NCI-H2081 (cell line): ENCODE results near the gene SPATS2.
"Not testable (repeated sequence)": the region's sequence is repeated elsewhere in the genome, so short reads cannot be mapped to it uniquely, and the experiment has no call there.

Experiments
- DNase-seq, 2 experiments: peaks; one replicate each; lab custom pipeline; 2025; lab: John Stamatoyannopoulos, UW

SPATS2 gene

DNA sequence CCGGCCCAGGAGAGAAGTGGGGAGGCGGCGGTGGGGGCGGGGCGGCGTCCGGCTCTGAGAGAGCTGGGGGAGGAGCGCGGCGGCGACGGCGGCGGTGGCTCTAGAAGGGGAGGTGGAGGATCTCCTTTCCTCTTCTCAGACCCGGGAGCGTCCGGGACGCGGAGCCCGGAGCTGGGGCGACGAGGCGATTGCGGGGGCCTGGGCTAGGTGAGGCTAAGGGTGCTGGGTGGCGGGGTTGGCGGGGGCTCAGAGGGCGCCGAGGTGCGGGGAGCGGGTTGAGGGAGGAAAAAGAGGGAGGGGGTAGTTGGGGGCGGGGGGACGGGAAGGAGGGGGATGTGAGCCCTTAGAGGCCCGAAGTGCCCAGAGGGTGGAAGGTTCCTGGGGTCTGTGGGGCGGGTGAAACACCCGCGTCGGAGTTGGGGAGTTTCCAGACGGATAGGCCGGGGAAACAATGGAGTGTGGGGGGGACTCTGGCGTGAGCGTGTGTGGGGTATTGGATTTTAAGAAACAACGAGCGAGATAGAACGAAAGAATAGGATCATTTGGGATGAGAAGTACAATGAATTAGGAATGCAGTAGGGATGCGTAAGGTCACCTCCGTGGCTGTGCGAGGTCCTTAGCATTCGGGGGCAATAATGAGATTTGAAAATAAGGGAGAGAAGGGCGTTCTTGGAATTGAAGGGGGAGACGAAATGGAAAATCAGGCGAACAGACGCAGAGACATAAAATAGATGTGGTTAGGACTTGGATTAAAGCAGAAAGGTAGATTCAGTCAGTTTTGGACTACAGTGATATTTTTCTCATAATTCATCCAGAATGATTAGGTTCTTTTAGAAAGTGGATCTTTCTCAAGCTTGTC is at the start of gene SPATS2:
TSS of gene SPATS2 (plus strand) at position 82 of the 859 bp plus-strand sequence. CDS start 93,551 bp downstream, outside the sequence.
- peak in 1 of 2 experiments; percentile 54 for DNase-seq

DNA sequence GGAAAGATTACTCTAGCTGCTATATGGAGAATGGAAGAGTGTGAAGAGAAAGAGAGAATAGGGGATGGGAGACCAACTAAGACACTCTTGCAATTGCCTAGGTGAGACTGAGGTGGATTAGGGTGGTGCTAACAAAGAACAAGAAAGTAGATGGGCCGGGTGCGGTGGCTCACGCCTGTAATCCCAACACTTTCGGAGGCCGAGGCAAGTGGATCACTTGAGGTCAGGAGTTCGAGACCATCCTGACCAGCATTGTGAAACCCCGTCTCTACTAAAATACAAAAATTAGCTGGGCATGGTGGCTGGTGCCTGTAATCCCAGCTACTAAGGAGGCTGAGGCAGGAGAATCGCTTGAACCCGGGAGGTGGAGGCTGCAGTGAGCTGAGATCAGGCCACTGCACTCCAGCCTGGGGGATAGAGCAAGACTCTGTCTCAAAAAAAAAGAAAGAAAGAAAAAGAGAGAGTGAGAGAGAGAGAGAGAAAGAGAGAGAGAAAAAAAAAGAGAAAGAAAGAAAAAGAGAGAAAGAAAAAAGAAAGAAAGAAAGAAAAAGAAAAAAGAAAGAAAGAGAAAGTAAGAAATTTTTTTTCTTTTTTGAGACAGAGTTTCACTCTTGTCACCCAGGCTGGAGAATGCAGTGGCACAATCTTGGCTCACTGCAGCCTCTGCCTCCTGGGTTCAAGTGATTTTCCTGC is 46.7 kb upstream of the SPATS2 start:
- DNase-seq, result not testable (repeated sequence)

DNA sequence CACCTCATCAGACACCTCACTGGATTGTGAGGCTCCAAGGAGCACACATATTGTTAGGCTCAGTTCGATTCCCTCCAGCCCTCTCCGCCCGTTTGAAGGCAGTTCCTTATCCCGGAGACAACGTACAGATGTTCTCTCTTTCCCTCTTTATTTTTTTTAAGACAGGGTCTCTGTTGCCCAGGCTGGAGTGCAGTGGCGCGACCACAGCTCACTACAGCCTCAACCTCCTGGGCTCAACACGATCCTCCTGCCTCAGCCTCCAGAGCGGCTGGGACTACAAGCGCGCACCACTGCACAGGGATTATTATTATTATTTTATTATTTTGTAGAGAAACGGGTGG is 44.9 kb upstream of the SPATS2 start:
- DNase-seq, result no peak

DNA sequence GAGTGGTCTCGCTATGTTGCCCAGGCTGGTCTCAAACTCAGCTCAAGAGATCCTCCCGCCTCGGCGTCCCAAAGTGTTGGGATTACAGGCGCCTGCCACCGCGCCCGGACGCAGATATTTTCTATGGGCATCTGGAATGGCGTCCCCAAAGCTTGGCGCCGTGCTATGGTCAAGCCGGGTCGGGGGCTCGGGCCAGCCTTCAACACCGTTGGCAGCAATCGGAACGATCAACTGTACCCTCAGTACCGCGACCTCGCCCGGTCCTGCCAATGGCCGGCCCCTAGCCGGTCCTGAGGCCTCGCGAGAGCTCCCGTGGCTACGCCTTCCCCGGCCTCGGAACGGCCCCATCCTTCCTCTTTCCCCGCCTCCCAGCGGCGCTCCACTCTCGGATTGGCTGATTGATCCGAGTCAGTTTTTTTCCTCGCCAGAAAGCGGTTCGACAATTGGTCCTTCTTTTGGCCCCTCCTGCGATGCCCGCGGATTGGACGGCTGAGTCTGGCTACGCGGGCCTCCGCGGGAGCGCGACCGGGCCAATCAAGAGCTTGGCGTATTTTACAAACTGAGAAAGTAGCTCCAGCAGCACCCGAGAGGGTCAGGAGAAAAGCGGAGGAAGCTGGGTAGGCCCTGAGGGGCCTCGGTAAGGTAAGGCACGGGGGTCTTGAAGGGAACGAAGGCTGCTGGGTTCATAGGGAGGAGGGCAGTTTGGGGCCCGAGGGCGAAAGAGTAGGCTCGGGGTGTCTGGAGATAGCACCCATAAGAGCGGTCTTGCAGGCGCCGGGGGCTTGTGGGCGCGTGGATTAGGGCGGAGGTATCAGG is 44.3 kb upstream of the SPATS2 start, which contains the start of gene TROAP:
TSS of gene TROAP (plus strand) at position 548 of the 816 bp plus-strand sequence. CDS start 354 bp downstream, outside the sequence.
- DNase-seq, result peak; percentile 99

DNA sequence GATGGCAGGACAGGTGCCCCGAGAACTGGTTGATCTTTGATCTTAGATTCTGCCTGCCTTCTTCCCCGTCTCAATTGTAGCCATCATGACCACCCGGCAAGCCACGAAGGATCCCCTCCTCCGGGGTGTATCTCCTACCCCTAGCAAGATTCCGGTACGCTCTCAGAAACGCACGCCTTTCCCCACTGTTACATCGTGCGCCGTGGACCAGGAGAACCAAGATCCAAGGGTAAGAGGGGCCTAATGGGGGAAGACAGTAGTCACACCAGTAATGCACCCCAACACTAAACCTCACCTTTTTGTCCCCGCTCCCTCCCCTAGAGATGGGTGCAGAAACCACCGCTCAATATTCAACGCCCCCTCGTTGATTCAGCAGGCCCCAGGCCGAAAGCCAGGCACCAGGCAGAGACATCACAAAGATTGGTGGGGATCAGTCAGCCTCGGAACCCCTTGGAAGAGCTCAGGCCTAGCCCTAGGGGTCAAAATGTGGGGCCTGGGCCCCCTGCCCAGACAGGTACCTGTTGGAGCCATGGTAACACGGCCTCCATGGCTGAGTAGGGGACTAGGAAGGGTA is 43.7 kb upstream of the SPATS2 start:
- DNase-seq, result no peak

DNA sequence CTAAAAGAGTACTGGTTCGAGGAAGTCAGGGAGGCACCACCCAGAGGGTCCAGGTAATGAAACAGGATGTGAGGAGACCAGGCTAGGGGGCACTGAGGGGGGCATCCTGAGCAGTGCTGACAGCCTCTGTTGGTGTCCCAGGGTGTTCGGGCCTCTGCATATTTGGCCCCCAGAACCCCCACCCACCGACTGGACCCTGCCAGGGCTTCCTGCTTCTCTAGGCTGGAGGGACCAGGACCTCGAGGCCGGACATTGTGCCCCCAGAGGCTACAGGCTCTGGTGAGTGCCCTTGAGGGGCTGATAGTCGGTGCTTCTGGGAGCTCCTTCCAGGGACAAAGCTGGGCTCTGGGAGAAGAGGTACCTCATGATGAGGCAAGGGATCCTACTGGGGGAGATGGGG is 41.7 kb upstream of the SPATS2 start:
- no peak for DNase-seq

DNA sequence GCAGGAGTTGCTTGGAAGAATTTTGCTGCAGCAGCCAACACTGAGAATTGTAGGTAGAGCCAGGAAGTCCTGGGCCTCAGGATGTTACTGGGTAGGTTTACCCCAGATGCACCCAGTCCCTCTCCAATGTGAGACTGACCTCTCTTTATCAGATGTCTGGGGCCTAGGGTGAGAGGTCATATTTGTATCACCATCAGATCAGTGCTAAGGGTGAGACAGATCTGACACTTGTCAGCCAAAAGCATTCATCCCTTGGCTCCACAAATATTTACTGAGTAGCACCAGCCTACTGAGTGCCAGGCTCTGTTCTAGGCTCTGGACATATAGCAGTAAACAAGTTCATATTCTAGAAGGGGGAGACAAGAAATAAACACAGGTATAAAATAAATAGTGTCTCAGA is 39.9 kb upstream of the SPATS2 start:
- DNase-seq, result no peak

DNA sequence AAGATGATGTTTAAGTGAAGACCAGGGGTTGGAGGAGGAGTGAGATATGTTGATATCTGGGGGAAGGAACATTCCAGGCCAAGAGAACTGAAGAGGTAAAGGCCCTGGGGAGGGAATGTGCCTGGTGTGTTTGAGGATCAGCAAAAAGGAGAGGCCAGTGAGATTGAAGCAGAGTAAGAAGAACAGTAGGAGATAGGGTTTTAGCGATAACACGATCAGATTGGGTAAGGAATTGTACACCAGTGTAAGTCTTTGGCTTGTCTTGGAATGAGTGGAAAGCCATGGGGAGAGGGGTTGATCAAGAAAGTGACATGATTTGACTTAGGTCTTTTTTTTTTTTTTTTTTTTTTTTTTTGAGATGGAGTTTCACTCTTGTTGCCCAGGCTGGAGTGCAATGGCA is 39.4 kb upstream of the SPATS2 start:
- no peak for DNase-seq

DNA sequence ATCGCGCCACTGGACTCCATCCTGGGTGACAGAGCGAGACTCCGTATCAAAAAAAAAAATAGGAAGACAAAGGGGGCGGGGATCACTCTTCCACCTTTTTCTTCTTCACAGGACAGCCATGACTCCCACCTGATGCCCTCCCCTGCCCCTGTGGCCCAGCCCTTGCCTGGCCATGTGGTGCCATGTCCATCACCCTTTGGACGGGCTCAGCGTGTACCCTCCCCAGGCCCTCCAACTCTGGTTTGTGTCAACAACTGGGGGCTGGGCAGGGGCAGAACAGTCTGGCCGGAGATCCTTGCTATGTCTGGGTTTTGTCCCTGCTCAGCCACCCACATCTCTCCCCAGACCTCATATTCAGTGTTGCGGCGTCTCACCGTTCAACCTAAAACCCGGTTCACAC is 38.4 kb upstream of the SPATS2 start:
- DNase-seq, result no peak

DNA sequence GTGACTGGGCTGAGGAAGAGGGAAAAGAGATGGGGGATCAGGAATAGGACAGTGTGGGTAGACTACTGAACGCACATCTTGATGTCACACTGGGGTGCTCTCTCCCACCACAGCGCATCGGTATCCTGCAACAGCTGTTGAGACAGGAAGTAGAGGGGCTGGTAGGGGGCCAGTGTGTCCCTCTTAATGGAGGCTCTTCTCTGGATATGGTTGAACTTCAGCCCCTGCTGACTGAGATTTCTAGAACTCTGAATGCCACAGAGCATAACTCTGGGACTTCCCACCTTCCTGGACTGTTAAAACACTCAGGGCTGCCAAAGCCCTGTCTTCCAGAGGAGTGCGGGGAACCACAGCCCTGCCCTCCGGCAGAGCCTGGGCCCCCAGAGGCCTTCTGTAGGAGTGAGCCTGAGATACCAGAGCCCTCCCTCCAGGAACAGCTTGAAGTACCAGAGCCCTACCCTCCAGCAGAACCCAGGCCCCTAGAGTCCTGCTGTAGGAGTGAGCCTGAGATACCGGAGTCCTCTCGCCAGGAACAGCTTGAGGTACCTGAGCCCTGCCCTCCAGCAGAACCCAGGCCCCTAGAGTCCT is 37.1 kb upstream of the SPATS2 start:
- no peak for DNase-seq

DNA sequence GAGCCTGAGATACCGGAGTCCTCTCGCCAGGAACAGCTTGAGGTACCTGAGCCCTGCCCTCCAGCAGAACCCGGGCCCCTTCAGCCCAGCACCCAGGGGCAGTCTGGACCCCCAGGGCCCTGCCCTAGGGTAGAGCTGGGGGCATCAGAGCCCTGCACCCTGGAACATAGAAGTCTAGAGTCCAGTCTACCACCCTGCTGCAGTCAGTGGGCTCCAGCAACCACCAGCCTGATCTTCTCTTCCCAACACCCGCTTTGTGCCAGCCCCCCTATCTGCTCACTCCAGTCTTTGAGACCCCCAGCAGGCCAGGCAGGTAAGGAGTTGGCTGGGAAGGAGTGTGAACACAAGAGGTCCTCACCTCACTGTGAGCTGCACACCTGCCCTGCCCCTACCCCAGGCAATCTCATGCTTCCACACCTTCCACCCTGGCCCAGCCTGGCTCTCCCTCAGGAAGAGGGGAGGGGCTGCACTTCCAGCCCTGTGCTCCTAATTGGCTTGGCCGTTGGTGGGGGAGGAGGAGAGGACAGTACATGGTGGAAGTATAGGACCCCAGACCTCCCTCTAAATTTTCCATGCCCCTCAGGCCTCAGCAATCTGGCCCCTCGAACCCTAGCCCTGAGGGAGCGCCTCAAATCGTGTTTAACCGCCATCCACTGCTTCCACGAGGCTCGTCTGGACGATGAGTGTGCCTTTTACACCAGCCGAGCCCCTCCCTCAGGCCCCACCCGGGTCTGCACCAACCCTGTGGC is 36.5 kb upstream of the SPATS2 start:
- DNase-seq, result no peak

DNA sequence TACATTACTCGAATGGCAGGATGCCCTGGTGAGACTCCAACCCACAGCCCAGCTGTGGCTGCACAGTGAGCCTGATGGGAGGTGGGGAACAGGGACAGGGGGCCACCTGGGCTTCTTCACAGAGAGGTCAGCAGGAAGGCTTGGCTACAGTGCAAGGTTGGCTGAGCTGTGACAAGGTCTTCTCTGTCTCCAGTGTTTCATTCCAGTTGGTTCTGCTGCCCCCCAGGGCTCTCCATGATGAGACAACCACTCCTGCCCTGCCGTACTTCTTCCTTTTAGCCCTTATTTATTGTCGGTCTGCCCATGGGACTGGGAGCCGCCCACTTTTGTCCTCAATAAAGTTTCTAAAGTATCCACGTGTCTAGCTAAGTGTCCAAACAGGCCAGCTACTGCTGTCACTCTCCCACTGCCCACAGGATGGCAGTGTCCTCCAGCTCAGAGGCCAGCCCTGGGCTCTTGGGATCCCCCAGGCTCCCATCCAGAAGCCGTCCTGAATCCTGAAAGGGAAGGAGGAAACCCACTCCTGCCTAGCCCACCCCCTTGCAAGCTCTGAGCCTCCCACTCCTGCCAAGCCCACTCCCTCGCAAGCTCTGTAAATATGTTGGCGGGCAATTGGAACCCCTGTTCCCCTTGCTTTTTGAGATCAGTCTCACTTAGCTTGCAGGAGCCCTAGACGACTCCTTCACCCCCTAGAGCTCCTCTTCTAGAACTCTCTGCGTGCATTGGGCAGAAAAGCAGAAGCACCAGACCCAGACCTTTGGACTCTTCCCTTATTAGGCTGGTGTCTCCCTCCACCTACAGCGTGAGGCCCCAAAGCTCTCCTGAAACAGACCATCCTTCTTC is 35.7 kb upstream of the SPATS2 start:
- DNase-seq, result peak in 1 of 2 experiments; percentile 49

DNA sequence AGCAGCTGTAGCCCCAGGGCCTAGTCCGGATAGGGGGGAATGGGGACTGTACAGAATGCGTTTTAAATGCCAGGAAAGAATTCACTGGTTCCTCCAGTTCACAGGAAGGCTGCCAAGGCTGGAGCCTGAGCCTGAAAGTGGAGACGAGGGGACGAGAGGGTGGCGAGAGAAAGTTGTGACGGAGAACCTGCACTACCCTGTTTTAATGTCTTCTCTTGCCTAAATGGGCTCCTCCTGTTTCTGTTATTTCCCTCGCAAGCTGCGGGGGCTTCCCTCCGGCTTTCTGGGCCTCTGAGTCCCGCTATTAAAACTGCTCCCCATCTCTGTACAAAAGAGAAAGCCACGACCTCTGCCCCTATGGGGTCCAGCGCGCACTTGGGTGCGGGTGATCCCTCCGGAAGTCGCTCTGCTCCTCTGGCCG is 34.8 kb upstream of the SPATS2 start:
- no peak for DNase-seq

DNA sequence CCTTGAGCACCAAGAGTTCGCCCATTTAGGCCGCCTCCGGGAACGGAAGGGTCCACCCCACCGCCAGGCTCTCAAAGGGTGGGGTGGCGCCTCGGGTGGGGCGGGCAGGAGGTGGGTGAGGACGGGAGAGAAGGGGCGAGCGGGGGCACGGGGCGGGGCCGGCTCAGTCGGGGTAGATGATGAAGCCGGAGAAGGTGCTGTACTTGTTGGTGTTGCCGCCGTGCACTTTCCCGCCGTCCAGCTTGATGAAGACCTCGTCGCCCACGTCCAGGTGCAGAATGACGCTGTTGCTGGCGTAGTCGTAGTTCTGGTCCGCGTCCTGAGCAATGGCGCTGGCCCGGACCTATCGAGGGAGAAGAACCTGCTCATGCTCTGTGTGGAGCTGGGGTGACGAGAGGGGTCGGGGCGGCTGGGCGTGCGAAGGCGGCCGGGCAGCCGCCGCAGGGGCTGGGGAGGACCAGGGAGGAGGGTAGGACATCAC is 34.3 kb upstream of the SPATS2 start:
- DNase-seq, result no peak

DNA sequence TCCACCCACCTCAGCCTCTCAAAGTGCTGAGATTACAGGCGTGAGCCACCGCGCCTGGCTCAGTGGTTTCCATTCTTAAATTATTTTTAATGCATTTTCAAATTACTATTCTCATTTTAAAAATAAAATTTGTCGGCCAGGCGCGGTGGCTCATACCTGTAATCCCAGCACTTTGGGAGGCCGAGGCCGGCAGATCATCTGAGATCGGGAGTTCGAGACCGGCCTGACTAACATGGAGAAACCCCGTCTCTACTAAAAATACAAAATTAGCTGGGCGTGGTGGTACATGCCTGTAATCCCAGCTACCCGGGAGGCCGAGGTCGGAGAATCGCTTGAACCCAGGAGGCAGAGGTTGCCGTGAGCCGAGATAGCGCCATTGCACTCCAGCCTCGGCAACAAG is 33.5 kb upstream of the SPATS2 start:
- not testable (repeated sequence) for DNase-seq

DNA sequence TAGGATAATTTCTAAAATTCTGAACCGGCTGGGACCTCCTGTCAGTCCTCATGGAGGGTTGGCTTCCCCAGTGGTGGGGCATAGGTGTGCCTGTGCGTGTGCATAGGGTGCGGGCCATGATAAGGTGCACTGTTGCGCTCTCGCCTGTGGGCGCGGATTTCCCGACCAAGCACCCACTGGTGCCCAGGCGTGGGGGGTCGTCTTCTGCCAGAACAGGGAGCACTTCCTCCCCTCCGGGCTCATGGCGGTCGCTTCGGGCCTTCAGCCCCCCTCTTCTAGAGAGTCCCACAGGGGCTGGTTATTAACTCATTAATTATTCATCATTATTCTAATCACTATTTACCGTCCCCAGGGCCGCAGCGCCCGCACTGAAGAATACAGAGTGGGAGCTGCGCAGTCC is 33.0 kb upstream of the SPATS2 start:
- DNase-seq, result no peak

DNA sequence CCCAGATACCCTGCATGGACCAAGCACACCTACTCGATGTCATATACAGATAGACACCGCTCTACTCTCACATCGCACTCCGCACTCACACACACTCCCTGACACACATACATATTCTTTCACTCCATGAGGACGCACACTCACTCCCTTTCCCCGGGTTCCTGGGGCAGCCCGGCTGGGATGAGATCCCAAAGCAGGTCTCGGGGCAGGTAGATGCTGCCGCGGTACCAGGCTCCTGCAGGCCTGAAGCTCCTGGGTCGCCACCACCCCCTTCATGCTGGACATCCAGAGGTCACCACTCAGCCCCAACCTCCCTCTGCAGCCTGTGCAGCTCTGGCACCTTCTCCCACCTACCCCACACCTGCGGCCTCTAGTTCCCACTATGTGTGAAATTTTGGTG is 32.6 kb upstream of the SPATS2 start:
- no peak for DNase-seq

DNA sequence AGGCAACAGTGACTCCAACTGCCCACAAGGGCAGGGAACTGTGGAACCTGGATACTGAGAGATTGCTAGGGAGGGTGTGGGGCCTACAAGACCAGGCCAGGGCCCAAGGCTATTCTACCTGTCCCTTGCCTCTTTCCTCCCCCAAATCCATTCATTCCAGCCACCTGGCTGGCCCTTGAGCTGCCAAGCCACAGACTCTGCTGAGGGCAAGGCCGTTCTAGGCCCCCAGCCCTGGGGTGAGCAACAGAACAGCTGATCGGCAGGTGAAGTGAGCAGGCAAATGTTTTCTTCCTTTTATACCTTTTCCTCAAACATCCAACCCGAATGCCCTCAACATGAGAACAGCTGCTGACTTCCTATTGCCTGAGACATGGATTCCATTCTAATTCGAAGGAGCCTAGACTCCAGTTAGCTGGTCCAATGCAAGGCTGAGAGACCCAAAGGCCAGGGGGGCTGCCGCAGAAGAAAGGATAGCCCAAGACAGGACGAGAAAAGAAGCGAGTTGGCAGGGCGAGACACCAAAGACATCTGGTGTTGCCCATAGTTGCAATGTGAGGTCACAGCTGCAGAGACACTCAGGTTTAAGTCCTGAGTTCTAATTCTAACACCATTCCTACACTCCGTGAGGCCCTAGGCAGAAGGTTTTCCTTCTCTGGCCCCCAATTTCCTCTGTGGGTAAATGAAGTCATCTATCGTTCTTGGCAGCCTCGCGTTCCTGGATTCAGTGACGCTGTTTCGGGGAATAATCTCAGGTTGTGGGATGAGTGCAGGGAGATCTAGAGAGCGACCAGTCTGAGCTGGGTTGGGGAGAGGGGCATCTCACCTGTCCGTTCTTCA is 31.9 kb upstream of the SPATS2 start:
- DNase-seq, result no peak
